Suprapubic skin (tissue), 3 donors: ENCODE results near the gene CNTN1.

ENCODE experiments used
- EP300 ChIP-seq: sonication (generic); formaldehyde crosslinking; IDR thresholded peaks from one replicate; pipeline ENCODE4 v1.6.1; 2017; ENCODE audit warnings: antibody characterized with exemption
- POLR2A ChIP-seq, 2 donors: fragments of 450-650 bp; IDR thresholded peaks; one replicate each; pipeline ENCODE4 v1.6.1; 2017; ENCODE audit warnings: antibody characterized with exemption in 2 of 2, mild to moderate bottlenecking in 2 of 2, moderate library complexity in 2 of 2
- TF ChIP-seq, protein P1 (sequence below), 2 donors: fragments of 200-600 bp in 1 of 2; fragments of 450-650 bp in 1 of 2; sonication (generic) in 1 of 2; IDR thresholded peaks; one replicate each; pipeline ENCODE4 v1.5.1; 2016 to 2019; ENCODE audit warnings: antibody characterized with exemption in 2 of 2, mild to moderate bottlenecking in 1 of 2, moderate library complexity in 1 of 2

DNA sequence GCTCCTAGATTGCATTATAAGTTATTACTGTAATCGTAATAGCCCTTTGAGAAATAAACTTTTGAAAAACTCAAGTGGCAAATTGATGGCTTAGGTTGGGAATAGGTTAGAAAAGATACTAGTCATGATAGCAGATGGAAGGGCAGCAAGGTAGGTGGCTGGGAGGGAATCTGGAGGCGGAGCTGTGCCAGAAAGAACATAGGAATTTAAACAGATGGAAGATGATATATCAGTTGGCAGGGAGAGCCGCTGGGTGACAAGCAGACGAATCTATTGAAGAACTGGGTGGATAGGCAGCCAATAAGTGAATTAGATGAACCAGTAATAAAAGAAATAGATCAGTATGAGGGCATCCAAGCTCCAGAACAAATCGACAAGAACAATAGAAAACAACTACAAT, 142.1 kb downstream of the CNTN1 start:
- TF ChIP-seq, protein P1, sequence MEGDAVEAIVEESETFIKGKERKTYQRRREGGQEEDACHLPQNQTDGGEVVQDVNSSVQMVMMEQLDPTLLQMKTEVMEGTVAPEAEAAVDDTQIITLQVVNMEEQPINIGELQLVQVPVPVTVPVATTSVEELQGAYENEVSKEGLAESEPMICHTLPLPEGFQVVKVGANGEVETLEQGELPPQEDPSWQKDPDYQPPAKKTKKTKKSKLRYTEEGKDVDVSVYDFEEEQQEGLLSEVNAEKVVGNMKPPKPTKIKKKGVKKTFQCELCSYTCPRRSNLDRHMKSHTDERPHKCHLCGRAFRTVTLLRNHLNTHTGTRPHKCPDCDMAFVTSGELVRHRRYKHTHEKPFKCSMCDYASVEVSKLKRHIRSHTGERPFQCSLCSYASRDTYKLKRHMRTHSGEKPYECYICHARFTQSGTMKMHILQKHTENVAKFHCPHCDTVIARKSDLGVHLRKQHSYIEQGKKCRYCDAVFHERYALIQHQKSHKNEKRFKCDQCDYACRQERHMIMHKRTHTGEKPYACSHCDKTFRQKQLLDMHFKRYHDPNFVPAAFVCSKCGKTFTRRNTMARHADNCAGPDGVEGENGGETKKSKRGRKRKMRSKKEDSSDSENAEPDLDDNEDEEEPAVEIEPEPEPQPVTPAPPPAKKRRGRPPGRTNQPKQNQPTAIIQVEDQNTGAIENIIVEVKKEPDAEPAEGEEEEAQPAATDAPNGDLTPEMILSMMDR (IDR thresholded peaks at IDR 0.05) = no peak
- TF ChIP-seq POLR2A (IDR thresholded peaks at IDR 0.05) (no peak), EP300 (no peak)
